ENCODE measurements around the gene PKP1.

DNA sequence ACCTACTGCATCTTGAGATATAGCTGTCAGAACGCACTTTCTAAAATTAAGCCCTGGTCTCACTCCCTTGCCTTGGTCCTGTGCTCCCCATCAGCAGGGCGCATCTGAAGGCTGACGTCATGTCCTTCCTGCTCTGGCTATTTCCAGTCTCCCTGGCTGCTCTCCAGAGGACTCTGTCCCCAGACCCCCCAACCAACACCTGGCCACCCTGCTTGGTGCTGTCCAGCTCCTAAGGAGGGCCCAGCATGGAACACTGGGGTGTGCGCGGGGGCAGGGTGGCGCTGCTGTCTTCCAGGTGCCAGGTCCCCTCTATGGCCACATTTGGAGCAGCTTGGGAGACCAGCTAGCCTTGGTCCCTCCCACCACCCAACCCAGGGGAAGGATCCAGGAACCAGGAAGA is 85.9 kb downstream of the PKP1 start:
- TF ChIP-seq, protein P1, sequence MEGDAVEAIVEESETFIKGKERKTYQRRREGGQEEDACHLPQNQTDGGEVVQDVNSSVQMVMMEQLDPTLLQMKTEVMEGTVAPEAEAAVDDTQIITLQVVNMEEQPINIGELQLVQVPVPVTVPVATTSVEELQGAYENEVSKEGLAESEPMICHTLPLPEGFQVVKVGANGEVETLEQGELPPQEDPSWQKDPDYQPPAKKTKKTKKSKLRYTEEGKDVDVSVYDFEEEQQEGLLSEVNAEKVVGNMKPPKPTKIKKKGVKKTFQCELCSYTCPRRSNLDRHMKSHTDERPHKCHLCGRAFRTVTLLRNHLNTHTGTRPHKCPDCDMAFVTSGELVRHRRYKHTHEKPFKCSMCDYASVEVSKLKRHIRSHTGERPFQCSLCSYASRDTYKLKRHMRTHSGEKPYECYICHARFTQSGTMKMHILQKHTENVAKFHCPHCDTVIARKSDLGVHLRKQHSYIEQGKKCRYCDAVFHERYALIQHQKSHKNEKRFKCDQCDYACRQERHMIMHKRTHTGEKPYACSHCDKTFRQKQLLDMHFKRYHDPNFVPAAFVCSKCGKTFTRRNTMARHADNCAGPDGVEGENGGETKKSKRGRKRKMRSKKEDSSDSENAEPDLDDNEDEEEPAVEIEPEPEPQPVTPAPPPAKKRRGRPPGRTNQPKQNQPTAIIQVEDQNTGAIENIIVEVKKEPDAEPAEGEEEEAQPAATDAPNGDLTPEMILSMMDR (optimal IDR thresholded peaks at IDR 0.05 in 1 of 3, IDR thresholded peaks at IDR 0.05 in 1 of 3, conservative IDR thresholded peaks at IDR 0.05 in 1 of 3; ENCODE audit: extremely low read depth in 1 of 3, insufficient read depth in 2 of 3, low read length in 3 of 3), result no peak
- TF ChIP-seq EZH2 (IDR thresholded peaks at IDR 0.05; ENCODE audit: low read length), result no peak
